ENCODE results near the gene GUK1. TPM values are rescaled to one million over a fixed set of nuclear protein-coding genes. Genes with fewer than 3 reads are reported as not detected.

The GUK1 gene
- total and polyA plus RNA-seq, 2 of the 4 experiments (the other 2 are of a cell fraction): 465 to 548 TPM

DNA sequence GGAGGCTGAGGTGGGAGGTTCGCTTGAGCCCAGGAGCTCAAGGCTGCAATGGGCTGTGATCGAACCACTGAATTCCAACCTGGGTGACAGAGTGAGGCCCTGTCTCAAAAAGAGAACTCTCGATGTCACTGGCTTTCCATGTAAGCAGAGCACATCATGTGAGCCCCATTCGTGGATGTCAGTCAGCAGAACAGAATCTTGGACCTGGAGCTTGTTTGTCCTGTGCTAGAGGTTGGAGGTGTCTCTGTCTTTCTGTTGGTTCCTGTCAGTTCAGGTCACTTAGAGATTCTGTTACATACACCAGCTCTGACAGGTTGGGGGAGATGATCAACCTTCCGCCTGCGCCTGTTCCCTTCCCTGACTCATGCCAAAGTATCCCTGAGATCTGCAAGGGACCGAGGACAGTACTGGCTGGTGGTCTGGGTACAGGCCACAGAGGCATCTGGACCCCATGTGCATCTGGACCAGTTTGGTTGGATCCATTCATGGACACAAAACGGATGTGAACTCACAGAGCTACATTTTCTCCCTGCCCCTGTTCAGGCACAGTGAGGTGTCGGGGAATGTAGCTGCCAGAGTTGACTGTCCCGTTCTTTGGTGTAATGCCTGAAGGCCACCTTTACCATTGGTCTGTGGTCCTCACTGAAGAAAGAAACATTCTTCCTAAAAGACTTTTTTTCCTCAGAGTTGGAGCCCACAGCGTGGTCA lies 47.6 kb upstream of the GUK1 start:
- H3K27me3 ChIP-seq (ENCODE audit: control insufficient read depth, insufficient read depth, low read length): no peaks in the 10 kb centered on the region
- no peak overlapping the region for H3K23ac ChIP-seq (ENCODE audit: low read depth, low read length)
- BruUV-seq (replicated peaks): no TSS peak
- no peak overlapping the region for H3K18ac ChIP-seq (ENCODE audit: low read depth, low read length)
- peaks cover 39% of the 10 kb centered on the region for H3K36me3 ChIP-seq (ENCODE audit: control insufficient read depth, insufficient read depth, low read length)
- no peak overlapping the region for H2BK5ac ChIP-seq (ENCODE audit: low read depth, low read length, poor library complexity, severe bottlenecking)
- dilution Hi-C loops (cut with HindIII; ENCODE audit: low sequenced_read_pairs, unreplicated experiment): no loop called here
- in situ Hi-C loops (cut with MboI; ENCODE audit: low sequenced_read_pairs): no loop called here
- no peak overlapping the region for H3K27ac ChIP-seq (ENCODE audit: insufficient read depth, low read length)
- no peak overlapping the region for H3K56ac ChIP-seq (ENCODE audit: extremely low read depth, insufficient read depth, low read length)
- H2AK9ac ChIP-seq (replicated peaks; ENCODE audit: low read depth, low read length, poor library complexity): no peak overlapping the region
- H2BK20ac ChIP-seq (ENCODE audit: low read depth, low read length): no peak overlapping the region
- peaks cover 21% of the 10 kb centered on the region for H3K4me1 ChIP-seq (ENCODE audit: control insufficient read depth, insufficient read depth, low read length)
- H3K9me1 ChIP-seq (ENCODE audit: insufficient read depth, low read length): peaks cover 46% of the 10 kb centered on the region
- no peak overlapping the region for H2AK5ac ChIP-seq (ENCODE audit: low read depth, low read length)
- intact Hi-C loops (cut with micrococcal nuclease): no loop called here
- no peak overlapping the region for H2BK120ac ChIP-seq (ENCODE audit: low read depth, low read length)
- no peak overlapping the region for H4K5ac ChIP-seq (ENCODE audit: low read depth, low read length)
- ATAC-seq (ENCODE audit: low read depth): no peak
- no peak for DNase-seq
- H4K20me1 ChIP-seq (ENCODE audit: insufficient read depth, low read length): peaks cover 100% of the 10 kb centered on the region
- H3K4me2 ChIP-seq (ENCODE audit: low read depth, low read length): no peak overlapping the region
- no peak overlapping the region for H4K8ac ChIP-seq (ENCODE audit: low read depth in 2 of 2, low read length in 2 of 2)
- H3K9me3 ChIP-seq (ENCODE audit: control insufficient read depth, insufficient read depth, low read length): peaks cover 9% of the 10 kb centered on the region; the same call in 1 of the 2 replicates
- H3K79me1 ChIP-seq (ENCODE audit: low read depth in 1 of 2, low read length in 2 of 2): peaks cover 0 to 52% of the 10 kb centered on the region in 2 experiments; a peak in 2 of 4 replicates
- H3K4me3 ChIP-seq (ENCODE audit: insufficient read depth, low read depth, low read length): no peak overlapping the region
- H3K4ac ChIP-seq (ENCODE audit: low read depth, low read length): no peak overlapping the region
- H2AFZ ChIP-seq (replicated peaks; ENCODE audit: low read length, poor library complexity): no peak overlapping the region
- CTCF ChIA-PET: interaction anchor here (0.7 kb wide), 1 partner anchor 94 kb away, joined by 3 read pairs; no protein-coding TSS in a partner anchor
- TF ChIP-seq CHD1 (IDR thresholded peaks at IDR 0.05; ENCODE audit: low read depth, low read length): no peak
- no peak for TF ChIP-seq CEBPB (IDR thresholded peaks at IDR 0.05; ENCODE audit: low read depth, low read length)
- no peak for TF ChIP-seq NFE2L2 (IDR thresholded peaks at IDR 0.05; ENCODE audit: low read depth, low read length)
- TF ChIP-seq MAZ (IDR thresholded peaks at IDR 0.05; ENCODE audit: borderline replicate concordance, low read depth, low read length): no peak
- TF ChIP-seq, protein P1, sequence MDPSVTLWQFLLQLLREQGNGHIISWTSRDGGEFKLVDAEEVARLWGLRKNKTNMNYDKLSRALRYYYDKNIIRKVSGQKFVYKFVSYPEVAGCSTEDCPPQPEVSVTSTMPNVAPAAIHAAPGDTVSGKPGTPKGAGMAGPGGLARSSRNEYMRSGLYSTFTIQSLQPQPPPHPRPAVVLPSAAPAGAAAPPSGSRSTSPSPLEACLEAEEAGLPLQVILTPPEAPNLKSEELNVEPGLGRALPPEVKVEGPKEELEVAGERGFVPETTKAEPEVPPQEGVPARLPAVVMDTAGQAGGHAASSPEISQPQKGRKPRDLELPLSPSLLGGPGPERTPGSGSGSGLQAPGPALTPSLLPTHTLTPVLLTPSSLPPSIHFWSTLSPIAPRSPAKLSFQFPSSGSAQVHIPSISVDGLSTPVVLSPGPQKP (IDR thresholded peaks at IDR 0.05; ENCODE audit: borderline replicate concordance, low read depth, low read length): no peak
- TF ChIP-seq, protein P2, sequence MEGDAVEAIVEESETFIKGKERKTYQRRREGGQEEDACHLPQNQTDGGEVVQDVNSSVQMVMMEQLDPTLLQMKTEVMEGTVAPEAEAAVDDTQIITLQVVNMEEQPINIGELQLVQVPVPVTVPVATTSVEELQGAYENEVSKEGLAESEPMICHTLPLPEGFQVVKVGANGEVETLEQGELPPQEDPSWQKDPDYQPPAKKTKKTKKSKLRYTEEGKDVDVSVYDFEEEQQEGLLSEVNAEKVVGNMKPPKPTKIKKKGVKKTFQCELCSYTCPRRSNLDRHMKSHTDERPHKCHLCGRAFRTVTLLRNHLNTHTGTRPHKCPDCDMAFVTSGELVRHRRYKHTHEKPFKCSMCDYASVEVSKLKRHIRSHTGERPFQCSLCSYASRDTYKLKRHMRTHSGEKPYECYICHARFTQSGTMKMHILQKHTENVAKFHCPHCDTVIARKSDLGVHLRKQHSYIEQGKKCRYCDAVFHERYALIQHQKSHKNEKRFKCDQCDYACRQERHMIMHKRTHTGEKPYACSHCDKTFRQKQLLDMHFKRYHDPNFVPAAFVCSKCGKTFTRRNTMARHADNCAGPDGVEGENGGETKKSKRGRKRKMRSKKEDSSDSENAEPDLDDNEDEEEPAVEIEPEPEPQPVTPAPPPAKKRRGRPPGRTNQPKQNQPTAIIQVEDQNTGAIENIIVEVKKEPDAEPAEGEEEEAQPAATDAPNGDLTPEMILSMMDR (conservative IDR thresholded peaks at IDR 0.05; ENCODE audit: low read depth, low read length): no peak
- WGBS, 2 experiments (ENCODE audit: extremely low coverage in 2 of 2, insufficient read length in 1 of 2): 96% methylated on average over 5 of the region's 11 CpGs; no CpG with 5 or more reads in 1 of the 2 experiments
- no peak overlapping the region for H3K9ac ChIP-seq (ENCODE audit: low read depth, low read length)
- H4K91ac ChIP-seq (ENCODE audit: insufficient read depth, low read depth, low read length): no peak overlapping the region
- POLR2A ChIA-PET (ENCODE audit: unreplicated experiment): no interaction called here
- H3K14ac ChIP-seq (replicated peaks; ENCODE audit: low read depth, low read length): no peak overlapping the region
- no peak overlapping the region for H2BK15ac ChIP-seq (ENCODE audit: low read depth, low read length)
